ENCODE measurements around the gene ASB13.

Gene ASB13

GRCh38 chr10:5647507-5648240 is 18.7 kb downstream of the ASB13 start:
- no peak for DNase-seq (ENCODE audit: low spot score)

- no peak for DNase-seq (ENCODE audit: low spot score)
Measured at GRCh38 chr10:5645944-5646617, 20.3 kb downstream of the ASB13 start.

- no peak for DNase-seq (ENCODE audit: low spot score)
Measured at GRCh38 chr10:5645375-5645774, 21.0 kb downstream of the ASB13 start.

- no peak for DNase-seq (ENCODE audit: low spot score)
Measured at GRCh38 chr10:5644930-5645329, 21.5 kb downstream of the ASB13 start.

GRCh38 chr10:5643346-5644067 is 22.9 kb downstream of the ASB13 start:
- no peak for DNase-seq (ENCODE audit: low spot score)

- DNase-seq (ENCODE audit: low spot score): no peak
Measured at GRCh38 chr10:5641501-5641900, 24.9 kb downstream of the ASB13 start.

GRCh38 chr10:5640501-5640900 is 25.9 kb downstream of the ASB13 start:
- no peak for DNase-seq (ENCODE audit: low spot score)

- no peak for DNase-seq (ENCODE audit: low spot score)
Measured at GRCh38 chr10:5640036-5640435, 26.4 kb downstream of the ASB13 start.

- DNase-seq (ENCODE audit: low spot score): no peak
Measured at GRCh38 chr10:5639066-5639465, 27.3 kb downstream of the ASB13 start.

- no peak for DNase-seq (ENCODE audit: low spot score)
Measured at GRCh38 chr10:5638494-5638893, 27.9 kb downstream of the ASB13 start.

GRCh38 chr10:5634918-5635317 is 31.5 kb downstream of the ASB13 start:
- no peak for DNase-seq (ENCODE audit: low spot score)

GRCh38 chr10:5633166-5633749 is 33.1 kb downstream of the ASB13 start:
- DNase-seq (ENCODE audit: low spot score): no peak

GRCh38 chr10:5632446-5632845 is 33.9 kb downstream of the ASB13 start:
- DNase-seq (ENCODE audit: low spot score): no peak

- no peak for DNase-seq (ENCODE audit: low spot score)
Measured at GRCh38 chr10:5631936-5632335, 34.5 kb downstream of the ASB13 start.

GRCh38 chr10:5630112-5630436 is 36.3 kb downstream of the ASB13 start:
- DNase-seq (ENCODE audit: low spot score): no peak

- DNase-seq (ENCODE audit: low spot score): peak; percentile 85
Measured at GRCh38 chr10:5629303-5630111, 36.9 kb downstream of the ASB13 start.

- no peak for DNase-seq (ENCODE audit: low spot score)
Measured at GRCh38 chr10:5628451-5629302, 37.7 kb downstream of the ASB13 start.

- DNase-seq (ENCODE audit: low spot score): no peak
Measured at GRCh38 chr10:5627486-5628044, 38.8 kb downstream of the ASB13 start.

GRCh38 chr10:5625992-5626777 is 40.2 kb downstream of the ASB13 start:
- DNase-seq (ENCODE audit: low spot score): no peak

GRCh38 chr10:5624701-5625100 is 41.7 kb downstream of the ASB13 start:
- DNase-seq (ENCODE audit: low spot score): no peak

Data from ecto neural progenitor cell (in vitro differentiated cells).